Breast epithelium (tissue), 3 donors: ENCODE data around the gene EEF1E1.

Experiments
- CTCF ChIP-seq, 3 donors: fragments of 450-650 bp; IDR thresholded peaks; one replicate each; pipeline ENCODE4 v1.5.1; 2016 to 2017; ENCODE audit warnings: antibody characterized with exemption in 3 of 3, mild to moderate bottlenecking in 3 of 3, moderate library complexity in 3 of 3
- POLR2A ChIP-seq: fragments of 450-650 bp; IDR thresholded peaks from one replicate; pipeline ENCODE4 v1.6.1; 2016; ENCODE audit warnings: antibody characterized with exemption, mild to moderate bottlenecking, moderate library complexity
- POLR2AphosphoS5 ChIP-seq, 3 donors: sonication (generic); formaldehyde crosslinking; IDR thresholded peaks; one replicate each; pipeline ENCODE4 v1.6.1; 2017; ENCODE audit warnings: antibody characterized with exemption in 3 of 3

GRCh38 chr6:8110117-8110721, 7.9 kb upstream of the EEF1E1 start:
- TF ChIP-seq CTCF (IDR thresholded peaks at IDR 0.05) (no peak), POLR2AphosphoS5 (IDR thresholded peaks at IDR 0.05) (no peak), POLR2A (no peak)
